ENCODE results near the gene FREM1.

FREM1 gene

DNA sequence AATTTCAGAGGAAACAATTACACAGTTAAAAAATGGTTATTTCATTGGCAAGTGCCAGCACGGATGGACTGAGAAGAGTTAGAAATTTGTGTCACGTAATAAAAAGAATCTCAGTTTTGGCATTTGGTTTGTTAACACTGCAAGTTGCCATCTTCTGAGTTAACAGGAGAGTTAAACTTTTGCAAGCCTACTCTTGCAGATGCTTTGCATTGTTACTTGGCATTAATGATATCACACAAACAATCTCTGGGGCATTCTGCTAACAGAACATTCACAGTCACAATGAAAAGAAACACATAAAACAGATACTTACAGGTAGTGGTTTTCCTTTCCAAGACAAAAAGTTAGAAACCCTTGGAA, 647 bp downstream of the FREM1 start:
- no peak for TF ChIP-seq CTCF (IDR thresholded peaks at IDR 0.05; ENCODE audit: low read length, missing control alignments)
- no peak for DNase-seq (ENCODE audit: low read depth)
- H3K4me3 ChIP-seq (replicated peaks; ENCODE audit: low read depth, low read length) = no peak overlapping the region

DNA sequence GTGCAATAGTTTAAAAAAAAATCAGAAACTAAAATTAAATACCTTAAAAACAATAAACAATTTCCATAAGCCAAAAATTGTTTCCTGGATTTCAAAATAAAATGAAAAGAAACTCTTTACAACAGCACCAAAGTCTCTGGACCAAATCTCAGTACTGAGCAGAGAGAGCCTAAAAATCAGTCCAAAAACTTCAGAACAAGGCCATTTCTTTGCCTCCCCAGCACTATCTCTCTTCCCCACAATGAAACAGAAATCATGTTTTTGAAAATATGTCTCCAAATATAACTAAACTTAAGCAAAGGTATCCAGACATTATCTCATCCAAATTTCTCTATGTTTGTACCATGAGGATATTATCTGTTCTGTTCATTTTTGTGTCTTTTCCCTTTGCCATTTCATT, 1.0 kb downstream of the FREM1 start:
- H3K4me3 ChIP-seq (replicated peaks; ENCODE audit: low read depth, low read length) = no peak overlapping the region
- DNase-seq (ENCODE audit: low read depth) = no peak
- no peak for TF ChIP-seq CTCF (IDR thresholded peaks at IDR 0.05; ENCODE audit: low read length, missing control alignments)

- DNase-seq (ENCODE audit: low read depth) = no peak
- no peak overlapping the region for H3K4me3 ChIP-seq (replicated peaks; ENCODE audit: low read depth, low read length)
- TF ChIP-seq CTCF (IDR thresholded peaks at IDR 0.05; ENCODE audit: low read length, missing control alignments) = no peak
These were observed 1.7 kb downstream of the FREM1 start for GRCh38 chr9:14908295-14909180.

- no peak for DNase-seq (ENCODE audit: low read depth)
- TF ChIP-seq CTCF (IDR thresholded peaks at IDR 0.05; ENCODE audit: low read length, missing control alignments) = no peak
- H3K4me3 ChIP-seq (replicated peaks; ENCODE audit: low read depth, low read length) = no peak overlapping the region
These were observed 2.5 kb downstream of the FREM1 start for GRCh38 chr9:14907696-14908095.

DNA sequence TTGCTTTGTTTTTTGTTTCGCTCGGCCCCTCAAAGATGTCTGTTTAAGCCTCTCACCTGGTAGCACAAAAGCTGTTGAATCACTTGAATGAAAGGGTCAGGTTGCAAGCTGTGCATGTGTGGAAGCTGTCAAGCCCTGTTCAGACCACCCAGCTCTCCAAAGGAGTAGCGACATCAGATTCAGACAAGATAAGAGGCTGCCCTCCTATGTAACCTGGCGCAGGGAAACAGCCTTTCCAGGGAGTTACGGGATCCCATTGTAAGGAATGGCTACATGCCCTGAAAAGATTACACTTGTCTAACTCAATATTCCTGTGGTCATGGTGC, 2.9 kb downstream of the FREM1 start:
- DNase-seq (ENCODE audit: low read depth) = no peak
- no peak for TF ChIP-seq CTCF (IDR thresholded peaks at IDR 0.05; ENCODE audit: low read length, missing control alignments)
- H3K4me3 ChIP-seq (replicated peaks; ENCODE audit: low read depth, low read length) = no peak overlapping the region

GRCh38 chr9:14906644-14907359, 3.4 kb downstream of the FREM1 start:
- no peak for TF ChIP-seq CTCF (IDR thresholded peaks at IDR 0.05; ENCODE audit: low read length, missing control alignments)
- no peak for DNase-seq (ENCODE audit: low read depth)
- no peak overlapping the region for H3K4me3 ChIP-seq (replicated peaks; ENCODE audit: low read depth, low read length)

Data from fibroblast of pulmonary artery (primary cell).